ENCODE results near the gene PLA2G4D.
"Not testable (repeated sequence)": the region's sequence is repeated elsewhere in the genome, so short reads cannot be mapped to it uniquely, and the experiment has no call there.

Gene PLA2G4D

DNA sequence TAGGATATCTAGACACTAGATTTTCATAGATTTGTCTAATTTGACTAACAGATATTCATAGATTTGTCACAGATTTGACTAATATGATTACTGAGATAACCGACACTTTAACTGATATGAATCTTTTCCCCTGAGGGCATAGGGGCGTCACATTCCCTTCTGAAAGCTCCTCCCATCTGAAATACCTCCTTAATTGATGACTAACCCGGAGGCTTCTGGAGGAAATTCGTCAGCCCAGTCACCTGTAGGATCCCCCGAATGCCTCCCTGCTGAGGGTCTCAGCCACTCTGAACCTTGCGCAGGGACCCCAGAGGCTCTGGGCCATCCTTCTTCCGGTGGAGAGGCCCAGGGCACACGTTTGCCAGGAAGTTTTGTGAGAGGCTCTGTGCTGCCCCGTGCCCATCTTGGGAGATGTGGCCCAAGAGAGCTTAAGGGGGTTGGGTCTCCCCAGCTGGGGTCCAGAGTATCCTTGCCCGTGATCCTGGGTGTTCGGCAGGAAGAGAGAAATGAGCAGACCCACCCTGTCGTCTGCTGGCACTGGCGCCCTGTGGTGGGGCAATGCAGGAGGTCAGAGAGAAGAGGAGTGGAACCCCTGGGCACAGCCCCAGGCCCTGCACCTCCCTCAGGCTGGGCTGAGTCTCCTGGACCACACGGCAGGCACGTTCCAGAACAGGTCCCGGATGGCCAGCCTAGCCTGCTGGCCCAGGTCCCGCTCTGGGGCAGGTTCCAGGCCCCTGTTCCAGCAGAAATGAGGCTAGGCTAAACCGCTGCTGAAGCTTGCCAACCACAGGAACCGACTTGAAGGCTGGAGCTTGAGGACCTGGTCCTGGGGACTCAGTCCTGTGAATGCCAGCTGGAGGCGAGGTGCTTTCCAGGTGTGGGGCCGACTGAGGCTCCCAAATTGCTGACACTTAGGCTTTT is 1.7 kb downstream of the PLA2G4D start:
- no peaks in the 10 kb centered on the region for H3K27me3 ChIP-seq (ENCODE audit: insufficient read depth, low read depth, severe bottlenecking)
- H3K36me3 ChIP-seq, result no peaks in the 10 kb centered on the region
- no peak overlapping the region for H3K4me3 ChIP-seq (ENCODE audit: low read depth, low read length)
- no peak for DNase-seq
- no peak for TF ChIP-seq CTCF (IDR thresholded peaks at IDR 0.05; ENCODE audit: low read depth, low read length)
- H3K9me3 ChIP-seq (ENCODE audit: severe bottlenecking), result no peaks in the 10 kb centered on the region
- H3K27ac ChIP-seq, result no peak overlapping the region

GRCh38 chr15:42091753-42092397 is 2.5 kb downstream of the PLA2G4D start:
- not testable (repeated sequence) for H3K9me3 ChIP-seq (ENCODE audit: severe bottlenecking); DNase-seq; H3K27me3 ChIP-seq (ENCODE audit: insufficient read depth, low read depth, severe bottlenecking); H3K27ac ChIP-seq; H3K4me3 ChIP-seq (ENCODE audit: low read depth, low read length); H3K36me3 ChIP-seq

DNA sequence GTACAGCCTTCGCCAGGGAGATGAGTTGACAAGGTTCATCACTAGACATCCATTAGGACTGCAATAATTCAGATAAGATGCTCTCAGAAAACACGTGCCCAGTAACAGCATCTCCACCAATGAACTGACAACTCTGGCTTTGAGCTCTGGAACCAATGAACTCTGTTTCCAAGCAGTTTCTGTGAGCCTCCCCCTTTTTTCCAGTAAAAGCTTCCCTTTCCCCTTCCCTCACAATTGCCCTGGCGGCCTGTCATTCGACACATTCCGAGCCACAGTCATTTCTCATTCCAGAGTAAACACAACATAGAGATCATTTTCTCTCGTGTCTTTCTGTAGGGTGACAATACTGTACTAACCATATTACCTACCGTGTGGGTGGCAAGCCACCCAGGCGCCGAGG is 3.6 kb downstream of the PLA2G4D start:
- Histone ChIP-seq H3K27me3 (ENCODE audit: insufficient read depth, low read depth, severe bottlenecking) (no peaks in the 10 kb centered on the region), H3K36me3 (no peaks in the 10 kb centered on the region), H3K4me3 (ENCODE audit: low read depth, low read length) (no peak overlapping the region), H3K9me3 (ENCODE audit: severe bottlenecking) (no peaks in the 10 kb centered on the region), H3K27ac (no peak overlapping the region)
- no peak for DNase-seq
- TF ChIP-seq CTCF (IDR thresholded peaks at IDR 0.05; ENCODE audit: low read depth, low read length), result no peak

DNA sequence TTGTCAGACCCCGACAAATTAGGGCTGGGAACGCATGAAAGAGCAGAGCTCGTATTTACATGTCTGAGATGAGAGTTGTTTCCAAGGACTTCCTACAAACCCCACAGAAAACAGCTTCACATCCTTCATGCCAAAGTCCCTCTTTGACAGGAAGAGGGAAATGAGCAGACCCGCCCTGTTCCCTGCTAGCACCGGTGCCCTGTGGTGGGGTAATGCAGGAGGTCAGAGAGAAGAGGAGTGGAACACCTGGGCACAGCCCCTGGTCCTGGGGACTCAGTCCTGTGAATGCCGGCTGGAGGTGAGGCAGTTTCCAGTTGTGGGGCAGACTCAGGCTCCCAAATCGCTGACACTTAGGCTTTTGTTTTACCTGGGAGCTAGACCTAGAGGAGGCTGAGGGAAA is 4.0 kb downstream of the PLA2G4D start:
- Histone ChIP-seq H3K27ac (no peak overlapping the region), H3K27me3 (ENCODE audit: insufficient read depth, low read depth, severe bottlenecking) (no peaks in the 10 kb centered on the region), H3K9me3 (ENCODE audit: severe bottlenecking) (no peaks in the 10 kb centered on the region), H3K4me3 (ENCODE audit: low read depth, low read length) (no peak overlapping the region), H3K36me3 (no peaks in the 10 kb centered on the region)
- no peak for TF ChIP-seq CTCF (IDR thresholded peaks at IDR 0.05; ENCODE audit: low read depth, low read length)
- no peak for DNase-seq

GRCh38 chr15:42089942-42090341 is 4.4 kb downstream of the PLA2G4D start:
- H3K9me3 ChIP-seq (ENCODE audit: severe bottlenecking), result no peaks in the 10 kb centered on the region
- no peaks in the 10 kb centered on the region for H3K27me3 ChIP-seq (ENCODE audit: insufficient read depth, low read depth, severe bottlenecking)
- no peak for TF ChIP-seq CTCF (IDR thresholded peaks at IDR 0.05; ENCODE audit: low read depth, low read length)
- DNase-seq, result no peak
- H3K4me3 ChIP-seq (ENCODE audit: low read depth, low read length), result no peak overlapping the region
- no peak overlapping the region for H3K27ac ChIP-seq
- H3K36me3 ChIP-seq, result no peaks in the 10 kb centered on the region

DNA sequence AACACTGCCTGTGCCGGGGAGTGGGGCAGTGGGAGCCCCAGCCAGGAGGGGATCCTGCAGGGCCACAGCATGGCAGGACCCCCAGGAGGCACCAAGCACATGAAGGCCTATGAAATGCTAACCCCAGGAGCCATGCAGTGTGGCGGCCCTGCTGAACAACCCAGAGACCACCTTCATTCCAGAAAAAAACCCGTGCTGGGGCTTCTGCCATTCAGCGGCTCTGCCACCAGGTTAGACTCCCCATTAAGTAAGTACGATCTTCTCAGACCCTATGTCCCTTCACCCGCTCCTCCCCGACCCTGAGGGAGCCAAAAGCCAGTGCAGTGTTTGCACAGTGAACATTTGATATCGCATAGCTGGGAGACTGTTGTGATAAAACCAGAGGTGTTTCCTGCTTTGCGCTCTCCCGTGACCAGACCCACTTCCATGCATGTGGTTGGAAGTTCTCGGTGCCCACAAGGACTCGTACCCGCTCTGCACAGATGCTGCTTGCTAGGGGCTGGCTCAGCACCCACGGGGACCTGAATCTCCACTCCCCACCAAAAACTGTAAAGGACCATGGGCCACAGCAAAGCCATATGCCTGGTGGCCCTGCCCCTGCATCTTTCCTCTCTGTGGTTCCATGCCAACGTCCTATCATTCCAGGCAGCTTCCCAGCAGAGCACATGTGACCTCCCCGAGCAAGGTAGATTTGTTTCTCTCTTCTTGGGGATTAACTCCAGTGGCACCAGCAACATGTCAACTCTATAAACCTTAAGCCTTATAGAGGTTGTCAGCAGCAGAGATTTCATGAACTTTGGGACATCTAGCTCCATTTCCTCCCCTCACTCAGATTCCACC is 5.3 kb downstream of the PLA2G4D start:
- H3K36me3 ChIP-seq, result no peaks in the 10 kb centered on the region
- no peak overlapping the region for H3K4me3 ChIP-seq (ENCODE audit: low read depth, low read length)
- no peak for TF ChIP-seq CTCF (IDR thresholded peaks at IDR 0.05; ENCODE audit: low read depth, low read length)
- no peaks in the 10 kb centered on the region for H3K27me3 ChIP-seq (ENCODE audit: insufficient read depth, low read depth, severe bottlenecking)
- DNase-seq, result no peak
- H3K27ac ChIP-seq, result no peak overlapping the region
- no peaks in the 10 kb centered on the region for H3K9me3 ChIP-seq (ENCODE audit: severe bottlenecking)

Data from WERI-Rb-1 (cell line).